Measurements from ENCODE around the gene LAMTOR1. TPM values are rescaled to one million over a fixed set of nuclear protein-coding genes. Genes with fewer than 3 reads are reported as not detected.
"Not testable (repeated sequence)": the region's sequence is repeated elsewhere in the genome, so short reads cannot be mapped to it uniquely, and the experiment has no call there.

LAMTOR1 gene
- total and polyA plus RNA-seq, 4 donors = 43.6 to 144 (median 110) TPM

DNA sequence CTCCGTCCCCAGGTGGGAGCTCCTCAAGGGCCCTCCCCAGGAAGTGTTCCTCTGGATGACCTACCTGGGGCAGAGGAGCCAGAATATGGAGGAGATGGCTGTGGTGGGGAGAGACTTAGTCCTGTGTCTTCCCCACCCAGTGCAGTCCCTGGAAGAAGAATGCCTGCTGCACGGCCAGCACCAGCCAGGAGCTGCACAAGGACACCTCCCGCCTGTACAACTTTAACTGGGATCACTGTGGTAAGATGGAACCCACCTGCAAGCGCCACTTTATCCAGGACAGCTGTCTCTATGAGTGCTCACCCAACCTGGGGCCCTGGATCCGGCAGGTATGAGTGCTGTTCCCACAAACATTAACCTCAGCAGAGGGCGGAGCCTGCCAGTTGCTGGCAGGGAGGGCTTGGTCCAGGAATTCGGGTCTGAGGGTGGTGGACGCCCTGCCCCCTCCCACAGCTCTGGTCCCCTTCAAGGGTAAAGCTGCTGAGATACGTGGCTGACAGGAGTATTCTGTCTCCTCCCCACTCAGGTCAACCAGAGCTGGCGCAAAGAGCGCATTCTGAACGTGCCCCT, 35.8 kb upstream of the LAMTOR1 start:
- Histone ChIP-seq H3K27ac (ENCODE audit: low read depth, low read length) (no peak overlapping the region), H3K4me1 (ENCODE audit: control insufficient read depth, insufficient read depth, low read length) (no peaks in the 10 kb centered on the region), H3K36me3 (ENCODE audit: control insufficient read depth, insufficient read depth, low read length) (no peaks in the 10 kb centered on the region), H3K27me3 (ENCODE audit: control insufficient read depth, insufficient read depth, low read length) (no peaks in the 10 kb centered on the region), H3K9me3 (ENCODE audit: control insufficient read depth, insufficient read depth, low read length) (no peaks in the 10 kb centered on the region), H3K4me3 (ENCODE audit: low read depth, low read length) (no peak overlapping the region)
- no peak for DNase-seq (ENCODE audit: low read depth in 4 of 6, low spot score in 6 of 6)
- WGBS (ENCODE audit: insufficient coverage) = 91% methylated on average over 6 of the region's 12 CpGs

DNA sequence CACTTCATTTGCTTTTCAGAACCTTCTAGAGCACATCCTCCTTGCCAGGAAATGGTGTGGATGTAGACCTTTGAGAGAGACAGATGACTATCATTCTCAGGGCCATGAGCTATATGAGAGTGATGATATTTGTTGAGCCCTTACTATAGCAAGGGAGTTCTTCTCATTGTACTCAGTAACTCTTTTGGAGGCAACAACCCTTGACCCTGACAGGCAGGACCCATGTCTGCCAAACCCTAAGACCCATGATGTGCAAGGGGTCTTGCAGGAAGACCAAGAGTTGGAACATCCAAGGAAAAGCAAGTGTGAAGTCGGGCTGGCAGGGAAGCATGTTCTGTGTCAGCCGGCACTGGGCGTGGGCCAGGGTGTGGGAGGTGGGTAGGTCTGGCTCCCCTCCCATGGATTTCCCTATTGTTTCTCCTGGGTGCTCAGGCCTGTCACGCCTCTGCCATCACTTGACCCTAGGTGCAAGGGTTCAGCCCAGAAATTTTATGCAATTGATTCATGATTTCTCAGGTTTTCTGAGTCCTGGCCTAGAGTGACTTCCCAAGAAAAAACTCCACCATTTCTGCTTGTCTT, 33.7 kb upstream of the LAMTOR1 start:
- H3K4me1 ChIP-seq (ENCODE audit: control insufficient read depth, insufficient read depth, low read length) = no peaks in the 10 kb centered on the region
- H3K27ac ChIP-seq (ENCODE audit: low read depth, low read length) = no peak overlapping the region
- H3K9me3 ChIP-seq (ENCODE audit: control insufficient read depth, insufficient read depth, low read length) = no peaks in the 10 kb centered on the region
- no peaks in the 10 kb centered on the region for H3K27me3 ChIP-seq (ENCODE audit: control insufficient read depth, insufficient read depth, low read length)
- no peaks in the 10 kb centered on the region for H3K36me3 ChIP-seq (ENCODE audit: control insufficient read depth, insufficient read depth, low read length)
- H3K4me3 ChIP-seq (ENCODE audit: low read depth, low read length) = no peak overlapping the region
- 86% methylated on average over 4 of the region's 4 CpGs for WGBS (ENCODE audit: insufficient coverage)
- no peak for DNase-seq (ENCODE audit: low read depth in 4 of 6, low spot score in 6 of 6)

DNA sequence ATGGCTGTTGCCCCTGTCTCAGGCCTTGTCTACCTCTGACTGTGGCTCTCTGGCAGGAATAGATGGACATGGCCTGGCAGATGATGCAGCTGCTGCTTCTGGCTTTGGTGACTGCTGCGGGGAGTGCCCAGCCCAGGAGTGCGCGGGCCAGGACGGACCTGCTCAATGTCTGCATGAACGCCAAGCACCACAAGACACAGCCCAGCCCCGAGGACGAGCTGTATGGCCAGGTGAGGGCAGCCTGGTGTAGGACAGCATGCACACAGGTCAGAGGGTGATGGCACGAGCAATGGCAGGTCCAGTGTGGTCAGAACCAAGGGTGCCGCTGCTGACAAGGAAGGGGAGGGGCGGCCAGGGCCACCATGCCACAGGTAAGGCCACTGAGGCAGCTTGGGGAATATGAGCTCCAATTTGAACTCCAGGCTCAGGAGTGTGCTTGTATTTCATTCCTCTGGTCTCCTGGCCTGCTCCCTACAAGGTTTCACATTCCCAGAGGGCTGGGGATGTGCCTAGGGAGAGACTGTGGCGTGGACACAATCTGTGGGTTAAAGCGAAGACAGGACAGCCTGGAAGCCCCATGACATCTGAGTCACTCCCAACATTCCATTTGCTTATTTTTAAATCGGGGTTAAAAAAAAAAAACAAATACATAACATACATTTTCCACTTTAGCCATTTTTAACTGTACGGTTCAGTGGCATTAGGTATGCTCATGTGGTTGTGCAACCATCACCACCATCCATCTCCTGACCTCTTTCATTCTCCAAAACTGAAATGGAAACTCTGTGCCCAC, 33.0 kb upstream of the LAMTOR1 start:
- Histone ChIP-seq H3K36me3 (ENCODE audit: control insufficient read depth, insufficient read depth, low read length) (no peaks in the 10 kb centered on the region), H3K27me3 (ENCODE audit: control insufficient read depth, insufficient read depth, low read length) (no peaks in the 10 kb centered on the region), H3K27ac (ENCODE audit: low read depth, low read length) (no peak overlapping the region), H3K4me1 (ENCODE audit: control insufficient read depth, insufficient read depth, low read length) (no peaks in the 10 kb centered on the region), H3K4me3 (ENCODE audit: low read depth, low read length) (no peak overlapping the region), H3K9me3 (ENCODE audit: control insufficient read depth, insufficient read depth, low read length) (no peaks in the 10 kb centered on the region)
- 76% methylated on average over 12 of the region's 14 CpGs for WGBS (ENCODE audit: insufficient coverage)
- no peak for DNase-seq (ENCODE audit: low read depth in 4 of 6, low spot score in 6 of 6)

DNA sequence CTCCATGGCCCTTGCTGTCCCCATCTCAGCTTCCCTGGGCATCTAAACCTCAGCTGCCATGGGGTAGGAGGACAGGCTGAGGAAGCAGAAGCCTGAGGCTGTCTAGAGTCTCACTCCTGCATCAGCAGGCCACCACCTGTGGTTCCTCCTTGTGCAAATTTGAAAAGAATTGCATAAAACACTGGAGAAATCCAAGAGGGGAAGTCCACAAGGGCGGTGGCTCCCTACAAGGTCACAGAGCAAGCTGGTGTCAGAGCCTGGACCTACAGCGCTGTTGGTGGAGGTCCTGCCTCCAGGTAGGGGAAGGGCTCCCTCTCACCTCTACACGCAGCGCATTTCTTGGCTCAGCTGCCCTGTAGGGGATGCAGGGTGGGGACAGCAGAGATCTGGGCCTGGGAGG, 32.4 kb upstream of the LAMTOR1 start, which contains the start of gene FOLR3:
TSS of gene FOLR3 (plus strand) at position 253 of the 400 bp plus-strand sequence. CDS start 228 bp downstream, outside the sequence.
- H3K36me3 ChIP-seq (ENCODE audit: control insufficient read depth, insufficient read depth, low read length); H3K4me1 ChIP-seq (ENCODE audit: control insufficient read depth, insufficient read depth, low read length); DNase-seq (ENCODE audit: low read depth in 4 of 6, low spot score in 6 of 6); H3K4me3 ChIP-seq (ENCODE audit: low read depth, low read length); H3K27ac ChIP-seq (ENCODE audit: low read depth, low read length); H3K27me3 ChIP-seq (ENCODE audit: control insufficient read depth, insufficient read depth, low read length); H3K9me3 ChIP-seq (ENCODE audit: control insufficient read depth, insufficient read depth, low read length): not testable (repeated sequence)
- WGBS (ENCODE audit: insufficient coverage) = 67% methylated on average over 1 of the region's 4 CpGs

DNA sequence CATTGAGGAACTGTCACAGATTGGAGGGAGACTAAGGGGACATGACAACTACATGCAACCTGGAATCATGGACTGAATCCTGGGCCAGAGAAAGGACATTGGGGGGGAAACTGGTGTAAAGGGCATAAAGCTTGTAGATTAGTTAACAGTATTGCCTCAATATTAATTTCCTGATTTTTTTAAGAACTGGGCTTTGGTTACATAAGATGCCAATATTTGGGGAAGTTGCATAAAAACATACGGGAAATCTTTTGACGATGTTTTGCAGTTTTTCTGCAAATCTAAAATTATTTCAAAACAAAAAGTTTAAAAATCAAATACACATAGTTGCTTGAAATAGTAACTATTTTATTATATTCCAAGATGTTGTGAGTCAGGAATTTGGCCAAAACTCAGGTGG, 29.5 kb upstream of the LAMTOR1 start:
- peaks cover 2% of the 10 kb centered on the region for H3K27me3 ChIP-seq (ENCODE audit: control insufficient read depth, insufficient read depth, low read length)
- no CpG with 5 or more reads among the region's 2 CpGs for WGBS (ENCODE audit: insufficient coverage)
- no peaks in the 10 kb centered on the region for H3K36me3 ChIP-seq (ENCODE audit: control insufficient read depth, insufficient read depth, low read length)
- no peak for DNase-seq (ENCODE audit: low read depth in 4 of 6, low spot score in 6 of 6)
- H3K9me3 ChIP-seq (ENCODE audit: control insufficient read depth, insufficient read depth, low read length) = peaks cover 2% of the 10 kb centered on the region
- no peaks in the 10 kb centered on the region for H3K4me1 ChIP-seq (ENCODE audit: control insufficient read depth, insufficient read depth, low read length)
- H3K4me3 ChIP-seq (ENCODE audit: low read depth, low read length) = no peak overlapping the region
- H3K27ac ChIP-seq (ENCODE audit: low read depth, low read length) = no peak overlapping the region

DNA sequence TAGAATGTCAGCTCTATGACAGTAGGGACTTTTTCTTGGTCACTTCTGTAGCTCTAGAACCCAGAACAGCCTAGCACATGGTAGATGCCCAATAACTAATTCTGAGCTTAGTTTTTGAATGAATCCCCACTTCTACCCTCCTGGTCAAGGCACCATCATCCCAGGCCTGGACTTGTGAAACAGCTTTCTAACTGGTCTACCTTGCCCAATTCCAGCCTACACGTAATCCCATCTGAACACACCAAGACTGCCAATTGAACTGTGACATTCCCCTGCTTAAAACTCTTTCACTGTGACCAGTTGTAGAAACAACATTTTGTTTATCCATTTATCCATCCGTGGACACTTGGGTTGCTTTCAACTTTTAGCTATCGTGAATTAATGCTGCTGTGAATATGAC, 26.3 kb upstream of the LAMTOR1 start:
- no peaks in the 10 kb centered on the region for H3K36me3 ChIP-seq (ENCODE audit: control insufficient read depth, insufficient read depth, low read length)
- H3K27me3 ChIP-seq (ENCODE audit: control insufficient read depth, insufficient read depth, low read length) = peaks cover 2% of the 10 kb centered on the region
- peaks cover 2% of the 10 kb centered on the region for H3K9me3 ChIP-seq (ENCODE audit: control insufficient read depth, insufficient read depth, low read length)
- 90% methylated on average over 2 of the region's 3 CpGs for WGBS (ENCODE audit: insufficient coverage)
- no peak overlapping the region for H3K27ac ChIP-seq (ENCODE audit: low read depth, low read length)
- H3K4me3 ChIP-seq (ENCODE audit: low read depth, low read length) = no peak overlapping the region
- no peaks in the 10 kb centered on the region for H3K4me1 ChIP-seq (ENCODE audit: control insufficient read depth, insufficient read depth, low read length)
- DNase-seq (ENCODE audit: low read depth in 4 of 6, low spot score in 6 of 6) = no peak

DNA sequence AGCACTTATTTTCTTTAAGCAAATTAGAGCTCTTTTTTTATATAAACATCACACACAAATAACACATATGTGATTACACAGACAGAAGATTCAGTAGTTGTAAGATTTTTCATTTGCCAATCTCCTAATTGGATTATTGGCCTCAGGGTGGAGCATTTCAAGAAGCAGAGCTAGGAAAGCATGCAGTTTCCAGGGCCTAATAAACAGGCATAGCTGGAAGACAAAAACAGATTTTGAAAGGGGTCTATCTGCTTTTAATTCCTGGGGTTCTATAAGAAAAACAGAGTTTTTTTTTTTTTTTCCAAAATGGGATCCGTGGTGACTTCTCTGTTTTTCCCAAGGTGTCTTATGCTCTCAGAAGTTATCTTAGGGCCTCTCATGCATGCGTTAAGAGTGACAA, 24.8 kb upstream of the LAMTOR1 start:
- DNase-seq (ENCODE audit: low read depth in 4 of 6, low spot score in 6 of 6) = no peak
- Histone ChIP-seq H3K27me3 (ENCODE audit: control insufficient read depth, insufficient read depth, low read length) (peaks cover 2% of the 10 kb centered on the region), H3K27ac (ENCODE audit: low read depth, low read length) (no peak overlapping the region), H3K4me1 (ENCODE audit: control insufficient read depth, insufficient read depth, low read length) (no peaks in the 10 kb centered on the region), H3K36me3 (ENCODE audit: control insufficient read depth, insufficient read depth, low read length) (no peaks in the 10 kb centered on the region), H3K4me3 (ENCODE audit: low read depth, low read length) (no peak overlapping the region), H3K9me3 (ENCODE audit: control insufficient read depth, insufficient read depth, low read length) (peaks cover 2% of the 10 kb centered on the region)
- WGBS (ENCODE audit: insufficient coverage) = no CpG with 5 or more reads among the region's 2 CpGs

DNA sequence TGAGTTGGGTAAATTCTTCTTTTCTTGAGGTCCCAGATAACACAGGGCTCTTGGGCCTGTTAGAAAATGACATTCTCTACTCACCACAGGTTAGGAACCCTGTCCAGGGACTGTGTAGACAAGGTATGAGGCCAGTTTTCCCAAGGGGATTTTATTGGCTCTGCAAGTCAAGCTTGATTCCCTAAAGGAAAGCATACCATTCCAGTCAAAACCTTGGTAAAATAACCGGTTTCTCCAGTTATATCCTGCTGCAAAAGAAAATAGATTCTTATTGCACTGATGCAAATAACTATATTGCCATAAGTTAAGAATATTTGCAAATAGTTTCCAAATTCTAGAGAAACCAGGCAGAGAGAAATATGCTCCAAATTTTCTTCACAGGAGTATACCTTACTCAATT, 22.9 kb upstream of the LAMTOR1 start:
- H3K27me3 ChIP-seq (ENCODE audit: control insufficient read depth, insufficient read depth, low read length) = peaks cover 1% of the 10 kb centered on the region

DNA sequence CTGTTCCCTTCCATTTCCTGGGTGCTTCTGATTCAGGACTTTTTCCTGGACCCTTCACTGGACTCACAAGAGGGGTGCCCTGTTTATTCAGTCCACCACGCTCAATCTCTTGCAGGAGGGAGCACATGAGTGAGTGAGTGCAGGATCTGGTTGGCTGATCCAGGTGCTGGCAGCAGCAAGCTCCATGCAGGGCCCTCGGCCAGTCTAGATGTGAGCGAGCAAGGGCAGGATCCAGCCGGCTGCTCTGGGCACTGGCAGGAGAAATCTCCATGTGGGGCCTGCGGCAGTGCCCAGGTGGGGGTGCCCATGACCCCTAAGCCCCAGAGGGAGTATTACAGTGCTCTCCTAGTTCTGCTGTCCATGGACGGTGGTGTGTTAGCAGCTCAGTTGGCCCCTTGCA, 20.9 kb upstream of the LAMTOR1 start:
- H3K9me3 ChIP-seq (ENCODE audit: control insufficient read depth, insufficient read depth, low read length) = peaks cover 2% of the 10 kb centered on the region
- no peak overlapping the region for H3K27ac ChIP-seq (ENCODE audit: low read depth, low read length)
- no peak overlapping the region for H3K4me3 ChIP-seq (ENCODE audit: low read depth, low read length)
- no peaks in the 10 kb centered on the region for H3K36me3 ChIP-seq (ENCODE audit: control insufficient read depth, insufficient read depth, low read length)
- no peaks in the 10 kb centered on the region for H3K4me1 ChIP-seq (ENCODE audit: control insufficient read depth, insufficient read depth, low read length)
- H3K27me3 ChIP-seq (ENCODE audit: control insufficient read depth, insufficient read depth, low read length) = no peaks in the 10 kb centered on the region
- 85% methylated on average over 6 of the region's 6 CpGs for WGBS (ENCODE audit: insufficient coverage)
- DNase-seq (ENCODE audit: low read depth in 4 of 6, low spot score in 6 of 6) = no peak

More for the DNA sequence above, 22.9 kb upstream of the LAMTOR1 start:
- Histone ChIP-seq H3K9me3 (ENCODE audit: control insufficient read depth, insufficient read depth, low read length) (peaks cover 2% of the 10 kb centered on the region), H3K4me1 (ENCODE audit: control insufficient read depth, insufficient read depth, low read length) (no peaks in the 10 kb centered on the region), H3K36me3 (ENCODE audit: control insufficient read depth, insufficient read depth, low read length) (no peaks in the 10 kb centered on the region), H3K27ac (ENCODE audit: low read depth, low read length) (no peak overlapping the region), H3K4me3 (ENCODE audit: low read depth, low read length) (no peak overlapping the region)
- no peak for DNase-seq (ENCODE audit: low read depth in 4 of 6, low spot score in 6 of 6)
- no CpG with 5 or more reads among the region's 1 CpG for WGBS (ENCODE audit: insufficient coverage)

Measured in spinal cord (tissue), 10 donors.